ENCODE measurements around the gene KCTD8.

Gene KCTD8

DNA sequence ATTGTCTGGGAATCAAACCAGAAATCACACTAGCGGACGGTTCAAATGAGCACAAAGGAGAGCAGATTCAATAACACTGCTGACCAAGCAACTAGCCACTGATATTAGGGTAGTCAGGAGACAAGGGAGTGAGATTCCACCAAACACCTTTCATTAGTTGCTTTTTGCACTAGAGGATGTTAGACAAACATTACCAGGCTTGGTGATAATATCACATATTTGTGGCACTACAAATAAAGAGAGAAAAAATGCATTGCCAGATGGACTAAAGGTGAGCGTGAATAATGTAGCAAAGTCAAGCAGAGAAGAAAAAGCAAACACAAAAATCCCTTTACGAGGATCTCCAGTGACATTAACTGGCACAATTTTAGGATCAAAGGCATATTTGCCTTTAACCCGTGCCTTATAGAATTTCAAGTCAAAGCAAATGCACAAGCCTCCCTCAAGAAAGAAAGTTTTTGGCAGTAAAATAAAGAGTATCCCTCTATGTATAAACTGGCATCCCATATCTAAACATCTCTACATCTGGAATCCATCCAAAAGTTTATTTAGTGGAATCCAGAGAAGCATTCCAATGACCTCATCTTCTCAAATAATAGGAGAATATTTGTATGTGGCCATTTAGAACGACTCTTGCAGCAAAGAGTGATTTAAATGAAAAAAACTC is 290.9 kb downstream of the KCTD8 start:
- no peaks in the 10 kb centered on the region for H4K20me1 ChIP-seq (ENCODE audit: insufficient read depth, low read length)
- TF ChIP-seq EZH2 (IDR thresholded peaks at IDR 0.05; ENCODE audit: borderline replicate concordance, low read depth, low read length, severe bottlenecking) = no peak
- TF ChIP-seq, protein P1, sequence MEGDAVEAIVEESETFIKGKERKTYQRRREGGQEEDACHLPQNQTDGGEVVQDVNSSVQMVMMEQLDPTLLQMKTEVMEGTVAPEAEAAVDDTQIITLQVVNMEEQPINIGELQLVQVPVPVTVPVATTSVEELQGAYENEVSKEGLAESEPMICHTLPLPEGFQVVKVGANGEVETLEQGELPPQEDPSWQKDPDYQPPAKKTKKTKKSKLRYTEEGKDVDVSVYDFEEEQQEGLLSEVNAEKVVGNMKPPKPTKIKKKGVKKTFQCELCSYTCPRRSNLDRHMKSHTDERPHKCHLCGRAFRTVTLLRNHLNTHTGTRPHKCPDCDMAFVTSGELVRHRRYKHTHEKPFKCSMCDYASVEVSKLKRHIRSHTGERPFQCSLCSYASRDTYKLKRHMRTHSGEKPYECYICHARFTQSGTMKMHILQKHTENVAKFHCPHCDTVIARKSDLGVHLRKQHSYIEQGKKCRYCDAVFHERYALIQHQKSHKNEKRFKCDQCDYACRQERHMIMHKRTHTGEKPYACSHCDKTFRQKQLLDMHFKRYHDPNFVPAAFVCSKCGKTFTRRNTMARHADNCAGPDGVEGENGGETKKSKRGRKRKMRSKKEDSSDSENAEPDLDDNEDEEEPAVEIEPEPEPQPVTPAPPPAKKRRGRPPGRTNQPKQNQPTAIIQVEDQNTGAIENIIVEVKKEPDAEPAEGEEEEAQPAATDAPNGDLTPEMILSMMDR (IDR thresholded peaks at IDR 0.05; ENCODE audit: borderline replicate concordance, extremely low read depth, low read length, poor library complexity, severe bottlenecking) = no peak
- H3K4me1 ChIP-seq (ENCODE audit: insufficient read depth, low read length) = no peaks in the 10 kb centered on the region
- no peaks in the 10 kb centered on the region for H3K79me2 ChIP-seq (ENCODE audit: insufficient read depth, low read length)
- H3K36me3 ChIP-seq (ENCODE audit: insufficient read depth, low read length) = no peaks in the 10 kb centered on the region
- H3K9ac ChIP-seq (ENCODE audit: low read depth, low read length) = no peak overlapping the region
- no peak overlapping the region for H3K27ac ChIP-seq (ENCODE audit: low read length)
- no peaks in the 10 kb centered on the region for H3K27me3 ChIP-seq (ENCODE audit: insufficient read depth, low read length, poor library complexity)
- no peak overlapping the region for H3K4me2 ChIP-seq (ENCODE audit: insufficient read depth, low read length)
- ATAC-seq (ENCODE audit: insufficient read depth, low read depth) = no peak
- H3K9me3 ChIP-seq (ENCODE audit: insufficient read depth, low read length, severe bottlenecking) = no peaks in the 10 kb centered on the region
- no peak for DNase-seq
- H2AFZ ChIP-seq (ENCODE audit: low read depth, low read length) = no peak overlapping the region
- no peak overlapping the region for H3K4me3 ChIP-seq (ENCODE audit: low read depth in 1 of 2, low read length in 2 of 2)

DNA sequence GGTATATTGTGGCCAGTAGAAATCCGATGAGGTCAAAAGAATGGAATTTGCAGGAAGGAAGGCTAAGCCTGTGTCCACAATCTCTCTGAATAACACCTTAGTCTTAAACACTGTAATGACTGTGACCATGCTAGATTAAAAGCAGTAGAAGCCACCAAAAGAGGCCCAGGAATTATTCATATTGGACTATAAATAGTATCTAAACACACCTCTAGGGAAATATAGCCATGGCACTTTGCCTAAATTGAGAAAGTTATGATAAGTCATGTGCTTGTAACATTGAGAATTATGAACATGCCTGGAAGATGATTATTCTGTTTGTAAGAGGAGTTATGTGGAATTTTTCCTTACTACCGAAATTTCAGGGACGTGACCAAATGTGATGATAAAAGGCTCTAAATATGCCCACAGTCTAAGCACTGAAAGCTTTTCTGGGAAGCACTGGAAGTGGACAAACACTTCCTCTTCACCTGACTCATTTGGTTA is 298.5 kb downstream of the KCTD8 start:
- Histone ChIP-seq H3K36me3 (ENCODE audit: insufficient read depth, low read length) (no peaks in the 10 kb centered on the region), H2AFZ (ENCODE audit: low read depth, low read length) (no peak overlapping the region), H3K9ac (ENCODE audit: low read depth, low read length) (no peak overlapping the region), H3K79me2 (ENCODE audit: insufficient read depth, low read length) (no peaks in the 10 kb centered on the region), H3K4me2 (ENCODE audit: insufficient read depth, low read length) (no peak overlapping the region), H3K9me3 (ENCODE audit: insufficient read depth, low read length, severe bottlenecking) (no peaks in the 10 kb centered on the region), H3K4me3 (ENCODE audit: low read depth in 1 of 2, low read length in 2 of 2) (no peak overlapping the region), H3K27me3 (ENCODE audit: insufficient read depth, low read length, poor library complexity) (no peaks in the 10 kb centered on the region), H4K20me1 (ENCODE audit: insufficient read depth, low read length) (no peaks in the 10 kb centered on the region), H3K4me1 (ENCODE audit: insufficient read depth, low read length) (no peaks in the 10 kb centered on the region), H3K27ac (ENCODE audit: low read length) (no peak overlapping the region)
- DNase-seq = no peak
- no peak for TF ChIP-seq EZH2 (IDR thresholded peaks at IDR 0.05; ENCODE audit: borderline replicate concordance, low read depth, low read length, severe bottlenecking)
- TF ChIP-seq, protein P1 (IDR thresholded peaks at IDR 0.05; ENCODE audit: borderline replicate concordance, extremely low read depth, low read length, poor library complexity, severe bottlenecking) = no peak
- ATAC-seq (ENCODE audit: insufficient read depth, low read depth) = no peak

DNA sequence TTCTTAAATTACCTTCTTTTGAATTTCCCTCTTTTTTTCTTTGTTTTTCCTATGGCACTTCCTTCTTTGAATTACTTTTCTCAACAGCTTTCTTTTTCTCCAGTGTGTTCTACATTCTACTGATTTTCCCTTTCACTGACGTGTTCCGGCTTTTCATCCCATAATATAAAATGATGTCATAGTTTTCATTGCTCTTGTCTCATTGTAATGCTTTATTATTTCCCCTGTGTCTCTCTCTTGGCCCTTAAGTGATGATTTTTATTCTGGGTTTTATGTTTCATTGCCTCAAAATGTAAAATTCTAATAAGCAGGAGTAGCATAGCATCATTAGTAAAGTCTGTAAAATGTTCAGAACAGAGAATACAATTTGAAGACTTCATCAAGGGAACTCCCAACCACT is 299.3 kb downstream of the KCTD8 start:
- H3K4me1 ChIP-seq (ENCODE audit: insufficient read depth, low read length) = no peaks in the 10 kb centered on the region
- H3K27me3 ChIP-seq (ENCODE audit: insufficient read depth, low read length, poor library complexity) = no peaks in the 10 kb centered on the region

GRCh38 chr4:44147571-44148075 is 301.0 kb downstream of the KCTD8 start:
- ATAC-seq (ENCODE audit: insufficient read depth, low read depth) = no peak
- no peaks in the 10 kb centered on the region for H3K79me2 ChIP-seq (ENCODE audit: insufficient read depth, low read length)
- DNase-seq = no peak
- H3K27me3 ChIP-seq (ENCODE audit: insufficient read depth, low read length, poor library complexity) = no peaks in the 10 kb centered on the region
- no peaks in the 10 kb centered on the region for H4K20me1 ChIP-seq (ENCODE audit: insufficient read depth, low read length)
- no peak overlapping the region for H3K4me2 ChIP-seq (ENCODE audit: insufficient read depth, low read length)
- H2AFZ ChIP-seq (ENCODE audit: low read depth, low read length) = no peak overlapping the region
- no peaks in the 10 kb centered on the region for H3K36me3 ChIP-seq (ENCODE audit: insufficient read depth, low read length)
- no peaks in the 10 kb centered on the region for H3K9me3 ChIP-seq (ENCODE audit: insufficient read depth, low read length, severe bottlenecking)
- H3K9ac ChIP-seq (ENCODE audit: low read depth, low read length) = no peak overlapping the region
- TF ChIP-seq, protein P1 (IDR thresholded peaks at IDR 0.05; ENCODE audit: borderline replicate concordance, extremely low read depth, low read length, poor library complexity, severe bottlenecking) = no peak
- TF ChIP-seq EZH2 (IDR thresholded peaks at IDR 0.05; ENCODE audit: borderline replicate concordance, low read depth, low read length, severe bottlenecking) = no peak
- H3K27ac ChIP-seq (ENCODE audit: low read length) = no peak overlapping the region
- no peaks in the 10 kb centered on the region for H3K4me1 ChIP-seq (ENCODE audit: insufficient read depth, low read length)
- H3K4me3 ChIP-seq (ENCODE audit: low read depth in 1 of 2, low read length in 2 of 2) = no peak overlapping the region

More for the DNA sequence above, 299.3 kb downstream of the KCTD8 start:
- no peak overlapping the region for H3K4me2 ChIP-seq (ENCODE audit: insufficient read depth, low read length)
- no peak overlapping the region for H3K27ac ChIP-seq (ENCODE audit: low read length)
- DNase-seq (no peak), ATAC-seq (ENCODE audit: insufficient read depth, low read depth) (no peak)
- H2AFZ ChIP-seq (ENCODE audit: low read depth, low read length) = no peak overlapping the region
- no peaks in the 10 kb centered on the region for H3K9me3 ChIP-seq (ENCODE audit: insufficient read depth, low read length, severe bottlenecking)
- no peak for TF ChIP-seq EZH2 (IDR thresholded peaks at IDR 0.05; ENCODE audit: borderline replicate concordance, low read depth, low read length, severe bottlenecking)
- no peak overlapping the region for H3K4me3 ChIP-seq (ENCODE audit: low read depth in 1 of 2, low read length in 2 of 2)
- no peaks in the 10 kb centered on the region for H3K79me2 ChIP-seq (ENCODE audit: insufficient read depth, low read length)
- H3K36me3 ChIP-seq (ENCODE audit: insufficient read depth, low read length) = no peaks in the 10 kb centered on the region
- no peak overlapping the region for H3K9ac ChIP-seq (ENCODE audit: low read depth, low read length)
- H4K20me1 ChIP-seq (ENCODE audit: insufficient read depth, low read length) = no peaks in the 10 kb centered on the region
